Frontal cortex (tissue), 1 donor: ENCODE measurements around the gene MLXIP. TPM values are rescaled to one million over a fixed set of nuclear protein-coding genes. Genes with fewer than 3 reads are reported as not detected.

Experiments used
- total RNA-seq: library from RNA; depleted of rRNA; stranded (reverse); fragments of >200 nt; gene quantifications from one replicate; pipeline ENCODE4 v1.2.3, GENCODE V29; 2014

Gene MLXIP
- total RNA-seq, 1 donor from 2014 or later, result 6.9 TPM

Other genes starting within 250 kb of the MLXIP start
- not detected for gene HPD, start 219.9 kb upstream of the MLXIP start, total RNA-seq
- gene PSMD9, start 190.0 kb upstream of the MLXIP start, total RNA-seq, result 12.6 TPM
- 6.1 TPM for gene CFAP251, start 160.2 kb upstream of the MLXIP start, total RNA-seq
- gene BCL7A, start 56.9 kb upstream of the MLXIP start, total RNA-seq, result 88.0 TPM
- gene IL31, start 95.5 kb downstream of the MLXIP start, total RNA-seq, result not detected
- 2.0 TPM for gene LRRC43, start 104.4 kb downstream of the MLXIP start, total RNA-seq
- 11.8 TPM for gene B3GNT4, start 125.0 kb downstream of the MLXIP start, total RNA-seq
- gene DIABLO, start 147.3 kb downstream of the MLXIP start, total RNA-seq, result 57.5 TPM
- gene VPS33A, start 187.7 kb downstream of the MLXIP start, total RNA-seq, result 28.9 TPM